ENCODE data around the gene SMAD6. TPM values are rescaled to one million over a fixed set of nuclear protein-coding genes. Genes with fewer than 3 reads are reported as not detected.

SMAD6 gene
- total RNA-seq, 1 experiment from 2014 or later = 58.6 TPM

GRCh38 chr15:66737243-66738010, 35.4 kb downstream of the SMAD6 start:
- H3K9me3 Mint-ChIP-seq (ENCODE audit: low read depth, unreplicated experiment) = no peaks in the 10 kb centered on the region
- no peaks in the 10 kb centered on the region for H3K27me3 Mint-ChIP-seq (ENCODE audit: unreplicated experiment)
- BruUV-seq (replicated peaks) = no TSS peak
- DNase-seq = no peak
- H3K4me3 Mint-ChIP-seq (ENCODE audit: low read depth, unreplicated experiment) = no peak overlapping the region
- no peak overlapping the region for H3K27ac Mint-ChIP-seq (ENCODE audit: unreplicated experiment)
- intact Hi-C loops (cut with micrococcal nuclease; ENCODE audit: unreplicated experiment) = no loop called here
- H3K36me3 Mint-ChIP-seq (ENCODE audit: insufficient read depth, unreplicated experiment) = peaks cover 27% of the 10 kb centered on the region
- peaks cover 36% of the 10 kb centered on the region for H3K4me1 Mint-ChIP-seq (ENCODE audit: low read depth, unreplicated experiment)
- TF ChIP-seq CTCF (IDR thresholded peaks at IDR 0.05; ENCODE audit: unreplicated experiment) = no peak
- CTCF ChIA-PET = interaction anchor here (0.6 kb wide), 1 partner anchor 130 kb away, joined by 3 read pairs; no protein-coding TSS in a partner anchor

GRCh38 chr15:66738116-66738515, 36.1 kb downstream of the SMAD6 start:
- CTCF ChIA-PET = no interaction called here
- no peak overlapping the region for H3K27ac Mint-ChIP-seq (ENCODE audit: unreplicated experiment)
- H3K4me1 Mint-ChIP-seq (ENCODE audit: low read depth, unreplicated experiment) = peaks cover 36% of the 10 kb centered on the region
- no peaks in the 10 kb centered on the region for H3K27me3 Mint-ChIP-seq (ENCODE audit: unreplicated experiment)
- peaks cover 32% of the 10 kb centered on the region for H3K36me3 Mint-ChIP-seq (ENCODE audit: insufficient read depth, unreplicated experiment)
- DNase-seq = no peak
- no TSS peak for BruUV-seq (replicated peaks)
- intact Hi-C loops (cut with micrococcal nuclease; ENCODE audit: unreplicated experiment) = no loop called here
- no peaks in the 10 kb centered on the region for H3K9me3 Mint-ChIP-seq (ENCODE audit: low read depth, unreplicated experiment)
- H3K4me3 Mint-ChIP-seq (ENCODE audit: low read depth, unreplicated experiment) = no peak overlapping the region
- TF ChIP-seq CTCF (IDR thresholded peaks at IDR 0.05; ENCODE audit: unreplicated experiment) = no peak

- no peak overlapping the region for H3K4me3 Mint-ChIP-seq (ENCODE audit: low read depth, unreplicated experiment)
- no peak for TF ChIP-seq CTCF (IDR thresholded peaks at IDR 0.05; ENCODE audit: unreplicated experiment)
- CTCF ChIA-PET = no interaction called here
- intact Hi-C loops (cut with micrococcal nuclease; ENCODE audit: unreplicated experiment) = no loop called here
- H3K9me3 Mint-ChIP-seq (ENCODE audit: low read depth, unreplicated experiment) = no peaks in the 10 kb centered on the region
- peaks cover 32% of the 10 kb centered on the region for H3K4me1 Mint-ChIP-seq (ENCODE audit: low read depth, unreplicated experiment)
- BruUV-seq (replicated peaks) = no TSS peak
- no peak overlapping the region for H3K27ac Mint-ChIP-seq (ENCODE audit: unreplicated experiment)
- peaks cover 35% of the 10 kb centered on the region for H3K36me3 Mint-ChIP-seq (ENCODE audit: insufficient read depth, unreplicated experiment)
- no peaks in the 10 kb centered on the region for H3K27me3 Mint-ChIP-seq (ENCODE audit: unreplicated experiment)
- DNase-seq = no peak
These were observed 36.6 kb downstream of the SMAD6 start for GRCh38 chr15:66738595-66738994.

- DNase-seq = no peak
- no peak overlapping the region for H3K4me3 Mint-ChIP-seq (ENCODE audit: low read depth, unreplicated experiment)
- H3K4me1 Mint-ChIP-seq (ENCODE audit: low read depth, unreplicated experiment) = peaks cover 28% of the 10 kb centered on the region
- H3K9me3 Mint-ChIP-seq (ENCODE audit: low read depth, unreplicated experiment) = no peaks in the 10 kb centered on the region
- intact Hi-C loops (cut with micrococcal nuclease; ENCODE audit: unreplicated experiment) = no loop called here
- no peak overlapping the region for H3K27ac Mint-ChIP-seq (ENCODE audit: unreplicated experiment)
- no peaks in the 10 kb centered on the region for H3K27me3 Mint-ChIP-seq (ENCODE audit: unreplicated experiment)
- BruUV-seq (replicated peaks) = no TSS peak
- CTCF ChIA-PET = no interaction called here
- no peak for TF ChIP-seq CTCF (IDR thresholded peaks at IDR 0.05; ENCODE audit: unreplicated experiment)
- H3K36me3 Mint-ChIP-seq (ENCODE audit: insufficient read depth, unreplicated experiment) = peaks cover 40% of the 10 kb centered on the region
These were observed 37.3 kb downstream of the SMAD6 start for GRCh38 chr15:66739287-66739686.
